ENCODE data around the gene PLA2G2A.
A peak's percentile ranks its signal among the peaks of the same experiment; 100 is the strongest.
"Not testable (repeated sequence)": the region's sequence is repeated elsewhere in the genome, so short reads cannot be mapped to it uniquely, and the experiment has no call there.

The PLA2G2A gene, protein sequence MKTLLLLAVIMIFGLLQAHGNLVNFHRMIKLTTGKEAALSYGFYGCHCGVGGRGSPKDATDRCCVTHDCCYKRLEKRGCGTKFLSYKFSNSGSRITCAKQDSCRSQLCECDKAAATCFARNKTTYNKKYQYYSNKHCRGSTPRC

GRCh38 chr1:19979494-19979977 is at the start of gene PLA2G2A:
Gene PLA2G2A, minus strand, starts transcription at chr1:19979618. Its CDS starts 845 bp downstream, at chr1:19978773.
- H3K27ac ChIP-seq (ENCODE audit: low read depth in 2 of 2, low read length in 2 of 2), result peak within 1 kb of the TSS; percentile 46 to 75
- H3K9ac ChIP-seq (ENCODE audit: low read depth in 1 of 2, low read length in 2 of 2), result peak within 1 kb of the TSS in 1 of 2 donors; percentile 13
- no peaks in the 10 kb centered on the region for H3K36me3 ChIP-seq (ENCODE audit: control insufficient read depth in 2 of 2, insufficient read depth in 2 of 2, low read length in 2 of 2)
- H3K4me3 ChIP-seq (ENCODE audit: low read length in 2 of 2), result peak within 1 kb of the TSS; percentile 14 to 44
- H3K9me3 ChIP-seq (ENCODE audit: control insufficient read depth in 2 of 2, low read length in 2 of 2), result no peaks in the 10 kb centered on the region
- peaks cover 27 to 66% of the 10 kb centered on the region in 2 donors for H3K4me1 ChIP-seq (ENCODE audit: control insufficient read depth in 2 of 2, insufficient read depth in 2 of 2, low read length in 2 of 2)
- H3K27me3 ChIP-seq (ENCODE audit: control insufficient read depth in 2 of 2, insufficient read depth in 2 of 2, low read length in 2 of 2), result no peaks in the 10 kb centered on the region

GRCh38 chr1:20028726-20029125 is 49.3 kb upstream of the PLA2G2A start:
- Histone ChIP-seq H3K9ac (ENCODE audit: low read depth in 1 of 2, low read length in 2 of 2) (no peak overlapping the region), H3K4me3 (ENCODE audit: low read length in 2 of 2) (no peak overlapping the region), H3K9me3 (ENCODE audit: control insufficient read depth in 2 of 2, low read length in 2 of 2) (no peaks in the 10 kb centered on the region), H3K4me1 (ENCODE audit: control insufficient read depth in 2 of 2, insufficient read depth in 2 of 2, low read length in 2 of 2) (no peaks in the 10 kb centered on the region), H3K36me3 (ENCODE audit: control insufficient read depth in 2 of 2, insufficient read depth in 2 of 2, low read length in 2 of 2) (no peaks in the 10 kb centered on the region), H3K27me3 (ENCODE audit: control insufficient read depth in 2 of 2, insufficient read depth in 2 of 2, low read length in 2 of 2) (peaks cover 0 to 4% of the 10 kb centered on the region in 2 donors), H3K27ac (ENCODE audit: low read depth in 2 of 2, low read length in 2 of 2) (no peak overlapping the region)

- Histone ChIP-seq H3K9me3 (ENCODE audit: control insufficient read depth in 2 of 2, low read length in 2 of 2) (no peaks in the 10 kb centered on the region), H3K4me3 (ENCODE audit: low read length in 2 of 2) (no peak overlapping the region), H3K27ac (ENCODE audit: low read depth in 2 of 2, low read length in 2 of 2) (no peak overlapping the region), H3K9ac (ENCODE audit: low read depth in 1 of 2, low read length in 2 of 2) (no peak overlapping the region), H3K36me3 (ENCODE audit: control insufficient read depth in 2 of 2, insufficient read depth in 2 of 2, low read length in 2 of 2) (no peaks in the 10 kb centered on the region), H3K4me1 (ENCODE audit: control insufficient read depth in 2 of 2, insufficient read depth in 2 of 2, low read length in 2 of 2) (no peaks in the 10 kb centered on the region), H3K27me3 (ENCODE audit: control insufficient read depth in 2 of 2, insufficient read depth in 2 of 2, low read length in 2 of 2) (peaks cover 0 to 4% of the 10 kb centered on the region in 2 donors)
Observed at GRCh38 chr1:20028125-20028524, 48.7 kb upstream of the PLA2G2A start.

DNA sequence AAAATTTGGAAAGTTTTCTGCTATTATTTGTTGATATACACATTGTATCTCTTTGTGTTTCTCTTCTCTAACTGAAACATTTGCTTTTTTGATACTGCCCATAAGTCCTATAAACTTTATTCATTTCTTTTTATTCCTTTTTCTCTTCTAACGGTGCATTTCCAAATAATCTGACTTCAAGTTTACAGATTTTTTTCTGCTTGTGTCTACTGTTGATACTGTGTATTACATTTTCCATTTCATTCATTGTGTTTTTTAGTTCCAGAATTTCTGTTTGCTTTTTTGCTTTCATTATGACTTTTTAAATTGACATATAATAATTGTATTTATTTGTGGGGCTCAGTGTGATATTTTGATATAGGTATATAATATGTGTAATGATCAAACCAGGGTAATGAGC is 38.3 kb upstream of the PLA2G2A start:
- H3K27me3 ChIP-seq (ENCODE audit: control insufficient read depth in 2 of 2, insufficient read depth in 2 of 2, low read length in 2 of 2), result no peaks in the 10 kb centered on the region
- H3K36me3 ChIP-seq (ENCODE audit: control insufficient read depth in 2 of 2, insufficient read depth in 2 of 2, low read length in 2 of 2), result no peaks in the 10 kb centered on the region
- no peak overlapping the region for H3K4me3 ChIP-seq (ENCODE audit: low read length in 2 of 2)
- H3K27ac ChIP-seq (ENCODE audit: low read depth in 2 of 2, low read length in 2 of 2), result no peak overlapping the region
- no peaks in the 10 kb centered on the region for H3K9me3 ChIP-seq (ENCODE audit: control insufficient read depth in 2 of 2, low read length in 2 of 2)
- no peaks in the 10 kb centered on the region for H3K4me1 ChIP-seq (ENCODE audit: control insufficient read depth in 2 of 2, insufficient read depth in 2 of 2, low read length in 2 of 2)
- H3K9ac ChIP-seq (ENCODE audit: low read depth in 1 of 2, low read length in 2 of 2), result no peak overlapping the region

DNA sequence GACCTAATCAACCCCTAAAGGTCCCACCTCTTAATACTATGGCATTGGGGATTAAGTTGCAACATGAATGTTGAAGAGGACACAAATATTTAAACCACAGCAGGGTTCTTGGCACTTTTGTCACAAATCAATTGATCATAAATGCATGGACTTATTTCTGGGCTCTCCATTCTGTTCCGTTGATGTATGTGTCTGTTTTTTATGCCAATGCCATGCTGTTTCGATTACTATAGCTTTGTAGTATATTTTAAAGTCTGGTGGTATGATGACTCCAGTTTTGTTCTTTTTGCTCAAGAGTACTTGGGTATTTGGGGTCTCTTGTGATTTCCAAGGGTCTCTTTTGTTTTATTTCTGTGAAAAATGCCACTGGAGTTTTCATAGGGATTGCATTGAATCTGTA is 34.7 kb upstream of the PLA2G2A start:
- Histone ChIP-seq H3K4me1 (ENCODE audit: control insufficient read depth in 2 of 2, insufficient read depth in 2 of 2, low read length in 2 of 2) (peaks cover 0 to 2% of the 10 kb centered on the region in 2 donors), H3K9ac (ENCODE audit: low read depth in 1 of 2, low read length in 2 of 2) (no peak overlapping the region), H3K27ac (ENCODE audit: low read depth in 2 of 2, low read length in 2 of 2) (no peak overlapping the region), H3K27me3 (ENCODE audit: control insufficient read depth in 2 of 2, insufficient read depth in 2 of 2, low read length in 2 of 2) (no peaks in the 10 kb centered on the region), H3K36me3 (ENCODE audit: control insufficient read depth in 2 of 2, insufficient read depth in 2 of 2, low read length in 2 of 2) (no peaks in the 10 kb centered on the region), H3K9me3 (ENCODE audit: control insufficient read depth in 2 of 2, low read length in 2 of 2) (no peaks in the 10 kb centered on the region), H3K4me3 (ENCODE audit: low read length in 2 of 2) (no peak overlapping the region)

GRCh38 chr1:20010016-20010415 is 30.6 kb upstream of the PLA2G2A start:
- Histone ChIP-seq H3K9ac (ENCODE audit: low read depth in 1 of 2, low read length in 2 of 2) (no peak overlapping the region), H3K27ac (ENCODE audit: low read depth in 2 of 2, low read length in 2 of 2) (no peak overlapping the region), H3K4me3 (ENCODE audit: low read length in 2 of 2) (no peak overlapping the region), H3K36me3 (ENCODE audit: control insufficient read depth in 2 of 2, insufficient read depth in 2 of 2, low read length in 2 of 2) (no peaks in the 10 kb centered on the region), H3K4me1 (ENCODE audit: control insufficient read depth in 2 of 2, insufficient read depth in 2 of 2, low read length in 2 of 2) (peaks cover 0 to 2% of the 10 kb centered on the region in 2 donors), H3K27me3 (ENCODE audit: control insufficient read depth in 2 of 2, insufficient read depth in 2 of 2, low read length in 2 of 2) (no peaks in the 10 kb centered on the region), H3K9me3 (ENCODE audit: control insufficient read depth in 2 of 2, low read length in 2 of 2) (no peaks in the 10 kb centered on the region)

DNA sequence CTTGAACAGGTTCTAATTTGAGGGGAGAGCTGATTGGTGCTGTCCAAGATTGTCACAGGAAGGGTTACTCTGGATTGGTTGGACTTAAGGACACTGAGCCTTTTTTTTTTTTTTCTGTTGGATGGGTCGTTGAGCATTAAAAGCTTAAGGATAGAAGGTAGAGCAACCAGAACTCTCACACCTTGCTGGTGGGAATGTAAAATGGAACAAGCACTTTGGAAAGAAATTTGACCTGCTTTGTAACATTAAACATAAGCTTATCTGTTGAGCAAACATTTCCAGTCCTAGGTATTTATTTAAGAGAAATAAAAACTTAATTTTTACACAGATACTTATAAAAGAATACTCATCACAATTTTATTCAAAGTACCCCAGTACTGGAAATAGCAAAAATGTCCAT is 29.8 kb upstream of the PLA2G2A start:
- no peaks in the 10 kb centered on the region for H3K36me3 ChIP-seq (ENCODE audit: control insufficient read depth in 2 of 2, insufficient read depth in 2 of 2, low read length in 2 of 2)
- peaks cover 0 to 2% of the 10 kb centered on the region in 2 donors for H3K4me1 ChIP-seq (ENCODE audit: control insufficient read depth in 2 of 2, insufficient read depth in 2 of 2, low read length in 2 of 2)
- H3K9me3 ChIP-seq (ENCODE audit: control insufficient read depth in 2 of 2, low read length in 2 of 2), result no peaks in the 10 kb centered on the region
- H3K27me3 ChIP-seq (ENCODE audit: control insufficient read depth in 2 of 2, insufficient read depth in 2 of 2, low read length in 2 of 2), result no peaks in the 10 kb centered on the region
- no peak overlapping the region for H3K4me3 ChIP-seq (ENCODE audit: low read length in 2 of 2)
- H3K9ac ChIP-seq (ENCODE audit: low read depth in 1 of 2, low read length in 2 of 2), result no peak overlapping the region
- H3K27ac ChIP-seq (ENCODE audit: low read depth in 2 of 2, low read length in 2 of 2), result no peak overlapping the region

GRCh38 chr1:20008391-20008841 is 29.0 kb upstream of the PLA2G2A start:
- Histone ChIP-seq H3K9me3 (ENCODE audit: control insufficient read depth in 2 of 2, low read length in 2 of 2) (no peaks in the 10 kb centered on the region), H3K4me3 (ENCODE audit: low read length in 2 of 2) (no peak overlapping the region), H3K27me3 (ENCODE audit: control insufficient read depth in 2 of 2, insufficient read depth in 2 of 2, low read length in 2 of 2) (no peaks in the 10 kb centered on the region), H3K9ac (ENCODE audit: low read depth in 1 of 2, low read length in 2 of 2) (no peak overlapping the region), H3K27ac (ENCODE audit: low read depth in 2 of 2, low read length in 2 of 2) (no peak overlapping the region), H3K4me1 (ENCODE audit: control insufficient read depth in 2 of 2, insufficient read depth in 2 of 2, low read length in 2 of 2) (peaks cover 0 to 2% of the 10 kb centered on the region in 2 donors), H3K36me3 (ENCODE audit: control insufficient read depth in 2 of 2, insufficient read depth in 2 of 2, low read length in 2 of 2) (no peaks in the 10 kb centered on the region)

- H3K36me3 ChIP-seq (ENCODE audit: control insufficient read depth in 2 of 2, insufficient read depth in 2 of 2, low read length in 2 of 2); H3K4me1 ChIP-seq (ENCODE audit: control insufficient read depth in 2 of 2, insufficient read depth in 2 of 2, low read length in 2 of 2); H3K27me3 ChIP-seq (ENCODE audit: control insufficient read depth in 2 of 2, insufficient read depth in 2 of 2, low read length in 2 of 2); H3K9me3 ChIP-seq (ENCODE audit: control insufficient read depth in 2 of 2, low read length in 2 of 2); H3K9ac ChIP-seq (ENCODE audit: low read depth in 1 of 2, low read length in 2 of 2); H3K27ac ChIP-seq (ENCODE audit: low read depth in 2 of 2, low read length in 2 of 2); H3K4me3 ChIP-seq (ENCODE audit: low read length in 2 of 2): not testable (repeated sequence)
Observed at GRCh38 chr1:19998823-19999222, 19.4 kb upstream of the PLA2G2A start.

- H3K27me3 ChIP-seq (ENCODE audit: control insufficient read depth in 2 of 2, insufficient read depth in 2 of 2, low read length in 2 of 2), result no peaks in the 10 kb centered on the region
- H3K4me1 ChIP-seq (ENCODE audit: control insufficient read depth in 2 of 2, insufficient read depth in 2 of 2, low read length in 2 of 2), result no peaks in the 10 kb centered on the region
- H3K36me3 ChIP-seq (ENCODE audit: control insufficient read depth in 2 of 2, insufficient read depth in 2 of 2, low read length in 2 of 2), result no peaks in the 10 kb centered on the region
- no peaks in the 10 kb centered on the region for H3K9me3 ChIP-seq (ENCODE audit: control insufficient read depth in 2 of 2, low read length in 2 of 2)
- H3K9ac ChIP-seq (ENCODE audit: low read depth in 1 of 2, low read length in 2 of 2), result no peak overlapping the region
- no peak overlapping the region for H3K4me3 ChIP-seq (ENCODE audit: low read length in 2 of 2)
- H3K27ac ChIP-seq (ENCODE audit: low read depth in 2 of 2, low read length in 2 of 2), result no peak overlapping the region
Observed at GRCh38 chr1:19990689-19991088, 11.3 kb upstream of the PLA2G2A start.

All from mucosa of rectum (tissue), 2 donors.